Activated CD4-positive, alpha-beta T cell treated with anti-CD3 and anti-CD28 coated beads for 4 hours (primary cell): ENCODE data around the gene C1orf35.

Experiments
- DNase-seq, 2 donors: peaks; one replicate each; pipeline ENCODE4 v3.0.0-alpha.2; 2020

C1orf35 gene

DNA sequence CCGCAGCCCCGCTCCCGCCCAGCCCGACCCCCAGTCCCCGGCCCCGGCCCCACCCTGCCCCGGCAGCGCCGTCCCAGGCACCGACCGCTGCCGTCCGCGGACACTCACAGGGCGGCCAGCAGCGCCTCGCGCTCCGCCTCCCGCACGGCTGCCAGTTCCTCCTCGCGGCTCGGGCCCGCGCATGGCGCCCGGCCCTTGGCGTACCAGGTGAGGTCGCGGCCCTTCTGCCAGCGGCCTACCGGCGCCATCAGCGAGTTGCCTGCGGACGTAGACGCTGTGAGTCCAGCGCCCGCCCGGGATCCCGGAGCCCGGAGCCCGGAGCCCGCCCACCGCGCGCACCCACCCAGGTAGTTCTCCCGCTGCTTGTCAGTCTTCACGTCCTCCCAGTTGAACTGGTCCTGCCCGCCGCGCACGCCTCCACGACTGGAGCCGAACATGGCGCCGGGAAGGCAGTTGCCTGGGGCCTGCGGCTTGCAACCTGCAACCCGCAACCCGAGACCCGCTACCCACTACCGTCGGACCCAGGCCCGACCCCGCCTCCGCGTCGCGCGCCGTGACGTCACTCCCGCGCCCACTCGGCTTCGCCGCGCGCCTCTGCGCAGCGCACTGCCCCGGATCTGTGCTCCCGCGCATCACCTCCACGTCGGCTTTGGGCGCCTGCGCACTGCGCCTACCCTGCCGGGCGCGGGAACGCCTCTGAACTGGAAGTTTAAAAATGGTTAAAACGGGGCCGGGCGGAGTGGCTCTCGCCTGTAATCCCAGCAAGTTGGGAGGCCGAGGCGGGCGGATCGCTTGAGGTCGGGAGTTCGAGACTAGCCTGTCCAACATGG lies at the start of gene C1orf35:
Gene C1orf35, minus strand, starts transcription at position 535 of the 830 bp plus-strand sequence. Its CDS starts 98 bp downstream, at position 437.
- peak; percentile 91 to 92 for DNase-seq

DNA sequence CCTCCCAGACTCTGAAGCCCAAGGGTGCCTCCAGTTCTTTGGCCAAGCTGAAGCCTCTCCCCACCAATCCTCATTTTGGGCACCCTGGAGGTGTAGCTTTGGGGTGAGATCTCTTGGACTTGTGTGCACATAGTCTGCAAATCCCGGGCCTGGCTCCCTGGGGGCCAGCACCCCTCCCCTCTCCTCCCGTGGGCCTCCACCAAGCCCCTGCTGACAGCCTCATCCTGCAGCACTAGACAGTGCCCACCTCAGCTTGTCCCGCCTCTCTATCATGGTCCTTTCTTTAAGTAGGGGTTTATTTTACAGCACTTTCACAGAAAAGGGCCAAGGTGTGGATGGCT lies 49.8 kb upstream of the C1orf35 start:
- DNase-seq = no peak

DNA sequence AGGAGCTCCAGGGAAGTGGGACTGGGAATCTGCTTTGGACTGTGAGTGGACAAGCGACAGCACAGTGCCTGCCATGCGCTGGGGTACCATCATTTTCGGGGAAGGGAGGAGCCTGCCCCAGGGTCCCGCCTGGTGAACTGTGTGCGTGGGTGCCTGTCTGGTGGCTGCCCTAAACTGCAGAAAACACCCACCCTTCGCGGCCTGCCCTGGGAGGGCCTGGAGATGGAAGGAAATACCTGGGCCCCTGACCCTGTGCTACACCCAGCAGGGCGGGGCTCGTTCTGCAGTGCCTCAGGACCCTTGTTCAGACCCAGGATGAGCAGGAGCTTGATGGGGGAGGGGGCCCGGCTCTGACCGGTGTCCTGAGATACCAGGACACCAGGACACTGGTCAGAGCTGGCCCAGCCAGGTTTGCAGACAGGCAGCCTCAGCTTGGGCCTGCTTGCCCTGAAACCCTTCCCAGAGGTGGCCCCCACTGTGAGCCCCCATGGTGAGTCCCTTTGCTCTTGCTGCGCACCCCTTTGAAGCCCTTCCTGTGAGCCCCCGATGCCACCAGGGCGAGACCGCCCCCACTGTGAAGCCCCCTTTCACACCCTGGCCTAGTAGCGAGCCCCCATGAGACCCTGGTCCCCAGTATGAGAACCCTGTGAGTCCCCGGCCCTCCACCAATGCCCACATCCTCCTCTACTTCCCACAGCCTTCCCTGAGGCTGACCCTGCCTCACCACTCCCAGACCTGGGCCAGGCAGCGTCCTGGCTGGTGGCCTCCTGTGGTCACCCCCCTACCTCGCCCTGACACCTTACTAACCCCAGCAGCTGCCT lies 49.2 kb upstream of the C1orf35 start:
- no peak for DNase-seq

DNA sequence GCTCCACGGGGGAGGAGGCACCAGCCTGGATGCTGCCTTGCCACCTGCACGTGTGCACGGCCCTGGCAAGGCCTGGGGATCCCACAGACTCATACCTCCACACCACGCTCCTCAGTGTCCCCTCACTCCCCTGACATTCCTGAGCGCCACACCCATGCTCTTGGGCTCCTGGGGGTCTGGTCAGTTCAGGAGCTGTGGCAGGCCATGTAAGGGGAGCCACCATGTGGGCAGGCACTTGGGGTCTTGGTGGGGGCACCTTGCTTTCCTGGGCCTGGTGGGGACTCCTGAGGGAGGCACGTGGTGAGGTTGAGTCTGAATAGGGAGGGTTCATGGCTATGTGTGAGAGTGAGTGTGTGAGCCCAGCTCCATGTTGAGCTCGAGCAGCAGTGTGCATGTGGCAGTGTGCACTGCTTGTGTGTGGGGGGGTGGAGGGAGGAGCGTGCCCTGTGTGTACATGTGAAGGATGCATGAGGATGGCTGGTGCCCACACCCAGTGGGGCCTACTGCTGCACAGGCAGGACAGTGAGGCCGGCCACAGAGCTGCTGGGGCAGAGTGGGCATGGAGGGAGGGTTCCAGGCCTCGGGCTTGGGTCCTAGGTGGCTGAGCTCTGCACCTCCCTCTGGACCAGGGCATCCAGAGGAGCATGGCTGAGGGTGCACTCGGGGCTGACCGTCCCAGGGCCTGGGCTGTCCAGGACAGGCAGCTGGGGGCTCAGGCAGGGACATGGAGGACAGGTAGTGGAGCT lies 48.2 kb upstream of the C1orf35 start:
- no peak for DNase-seq

DNA sequence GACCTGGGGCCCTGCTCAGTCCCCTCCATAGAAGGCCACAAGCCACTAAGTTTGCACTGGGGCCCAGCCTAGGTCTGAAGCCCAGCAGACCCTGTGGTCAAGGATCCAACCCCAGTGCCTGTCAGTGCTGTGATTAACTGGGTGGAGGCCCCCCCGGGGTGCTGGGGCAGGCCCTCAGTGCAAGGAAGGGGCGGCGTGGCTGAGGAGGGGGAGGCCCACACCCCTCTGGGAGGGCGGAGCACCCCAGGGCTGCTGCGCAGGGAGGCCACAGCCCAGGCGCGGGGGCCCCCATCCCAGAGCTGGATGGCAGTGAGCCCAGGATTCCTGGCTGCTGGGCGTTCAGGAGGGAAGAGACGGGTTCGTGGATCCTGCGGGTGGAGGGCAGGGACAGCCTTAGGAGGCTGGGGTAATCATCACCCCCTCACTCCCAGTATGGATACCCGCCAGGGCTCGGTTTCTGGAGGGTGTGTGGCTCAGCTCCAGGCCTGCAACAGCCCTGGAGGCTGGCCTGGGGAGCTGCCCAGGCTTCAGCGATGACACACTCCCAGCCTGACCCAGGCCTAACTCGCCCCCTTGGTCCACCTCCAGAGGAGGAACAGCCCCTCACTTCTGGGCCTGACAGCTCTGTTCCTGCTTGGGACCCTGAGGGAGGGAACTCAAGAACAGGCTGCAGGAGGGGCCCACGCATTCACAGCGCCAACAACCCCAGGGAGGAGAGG lies 47.5 kb upstream of the C1orf35 start:
- DNase-seq = no peak

DNA sequence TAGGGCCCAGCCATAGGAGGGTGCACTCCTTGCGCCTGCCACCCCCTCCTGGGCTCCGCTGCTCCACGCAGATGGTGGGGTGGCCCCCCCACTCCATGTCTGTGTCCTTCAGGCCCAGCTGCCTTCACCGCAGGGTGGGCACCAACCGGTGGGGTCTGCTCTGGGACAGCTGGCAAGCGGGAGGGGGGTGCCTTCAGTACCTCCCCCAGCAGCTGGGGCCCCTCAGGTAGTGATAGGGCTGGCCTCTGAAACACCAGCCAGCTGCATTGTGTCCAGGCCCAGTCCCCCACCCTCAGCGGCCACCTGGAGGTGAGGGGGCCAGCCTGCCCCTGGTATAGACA lies 47.0 kb upstream of the C1orf35 start:
- no peak for DNase-seq

DNA sequence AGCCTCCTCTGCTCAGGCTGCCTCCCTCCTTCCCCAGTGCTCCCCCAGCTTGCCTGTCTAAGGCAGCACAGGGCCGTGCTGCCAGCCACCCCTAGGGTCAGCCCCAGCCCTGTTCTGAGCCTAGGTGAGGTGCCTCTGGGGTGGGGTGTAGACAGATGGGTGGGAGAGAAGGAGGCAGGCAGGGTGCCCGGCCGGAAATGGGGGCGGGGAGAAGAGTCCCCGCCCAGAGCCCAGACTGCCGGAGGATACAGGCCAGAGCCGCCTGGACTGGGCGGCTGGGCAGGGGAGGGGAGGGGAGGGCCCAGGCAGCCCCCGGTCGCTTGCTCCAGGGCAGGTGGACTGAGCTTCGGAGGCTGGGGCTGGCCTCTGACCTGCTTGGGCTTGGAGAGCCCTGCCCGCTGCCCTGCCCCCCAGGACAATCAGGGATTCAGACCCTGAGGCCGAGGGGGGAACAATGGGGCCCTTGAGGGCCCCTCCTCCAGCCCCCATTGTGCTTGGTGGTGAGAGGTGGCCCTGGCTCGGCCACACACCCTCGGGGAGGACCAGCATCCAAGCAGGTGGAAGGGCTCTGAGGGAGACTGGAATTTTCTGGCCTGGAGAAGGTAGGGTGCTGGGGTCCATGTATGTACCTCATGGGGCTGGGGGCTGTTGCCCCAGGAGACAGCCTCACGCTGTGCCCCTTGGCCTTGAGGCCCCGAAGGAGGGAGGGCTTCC lies 46.4 kb upstream of the C1orf35 start, which contains the start of gene GJC2:
Gene GJC2, plus strand, starts transcription at position 525 of the 714 bp plus-strand sequence. CDS start 7,829 bp downstream, outside the sequence.
- DNase-seq = no peak

DNA sequence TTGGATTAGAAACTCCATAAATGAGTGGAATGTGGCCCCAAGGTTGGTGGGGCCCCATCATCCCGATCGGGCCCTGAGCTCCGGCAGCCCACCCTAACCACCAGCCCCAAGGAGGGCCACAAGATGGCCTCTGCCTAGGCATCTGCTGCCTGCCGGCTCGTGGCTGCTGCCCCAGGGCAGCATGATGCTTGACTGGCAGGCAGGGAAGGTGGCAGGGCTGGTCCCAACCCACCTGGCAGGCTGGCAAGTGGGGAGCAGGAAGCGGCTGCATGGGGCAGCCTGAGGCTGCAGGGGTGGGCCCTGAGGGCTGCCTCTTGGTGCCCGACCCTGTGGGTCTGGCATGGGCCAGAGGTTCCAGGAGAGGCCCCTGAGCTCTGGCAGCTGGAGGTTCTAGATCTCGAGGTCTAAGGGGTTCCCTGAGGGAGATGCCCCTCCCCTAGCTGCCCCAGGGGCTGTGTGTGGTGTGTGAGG lies 45.8 kb upstream of the C1orf35 start:
- DNase-seq = no peak

DNA sequence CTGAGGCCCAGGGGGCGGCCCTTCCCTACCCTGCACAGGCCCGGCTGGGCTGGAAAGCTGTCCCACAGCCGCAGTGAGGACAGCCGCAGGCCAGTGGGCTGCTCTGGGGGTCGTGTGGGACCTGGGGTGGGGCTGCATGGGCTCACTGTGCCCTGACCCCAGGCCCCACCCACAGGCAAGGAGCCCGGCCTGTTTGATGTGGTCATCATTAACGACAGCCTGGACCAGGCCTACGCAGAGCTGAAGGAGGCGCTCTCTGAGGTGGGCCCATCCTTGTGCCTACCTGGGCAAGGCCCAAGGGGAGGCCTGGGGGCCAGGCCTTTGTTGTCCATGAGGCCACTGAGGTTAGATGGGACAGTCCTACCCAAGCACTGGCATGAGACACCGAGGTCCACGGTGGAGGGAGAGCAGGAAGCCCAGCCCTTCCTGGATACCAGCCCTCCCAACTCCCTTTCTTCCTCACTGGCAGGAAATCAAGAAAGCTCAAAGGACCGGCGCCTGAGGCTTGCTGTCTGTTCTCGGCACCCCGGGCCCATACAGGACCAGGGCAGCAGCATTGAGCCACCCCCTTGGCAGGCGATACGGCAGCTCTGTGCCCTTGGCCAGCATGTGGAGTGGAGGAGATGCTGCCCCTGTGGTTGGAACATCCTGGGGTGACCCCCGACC lies 45.2 kb upstream of the C1orf35 start:
- no peak for DNase-seq

DNA sequence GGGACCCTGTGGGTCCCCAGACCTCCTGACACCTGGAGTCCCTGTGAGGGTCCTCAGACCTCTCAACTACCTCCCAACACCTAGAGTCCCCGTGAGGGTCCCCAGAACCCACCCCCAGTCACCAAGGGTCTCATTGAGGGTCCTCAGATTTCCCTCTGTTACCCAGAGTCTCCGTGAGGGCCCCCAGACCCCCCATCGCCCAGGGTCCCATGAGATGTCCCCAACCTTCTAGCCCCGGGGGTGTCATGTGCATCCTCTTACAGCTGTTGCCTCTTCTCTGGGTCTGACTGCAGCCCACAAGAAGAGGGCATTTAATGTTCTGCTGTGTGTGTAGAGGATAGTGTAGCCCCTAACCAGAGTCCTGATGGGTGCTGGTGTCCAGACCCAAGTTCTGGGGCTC lies 44.6 kb upstream of the C1orf35 start:
- DNase-seq = no peak

DNA sequence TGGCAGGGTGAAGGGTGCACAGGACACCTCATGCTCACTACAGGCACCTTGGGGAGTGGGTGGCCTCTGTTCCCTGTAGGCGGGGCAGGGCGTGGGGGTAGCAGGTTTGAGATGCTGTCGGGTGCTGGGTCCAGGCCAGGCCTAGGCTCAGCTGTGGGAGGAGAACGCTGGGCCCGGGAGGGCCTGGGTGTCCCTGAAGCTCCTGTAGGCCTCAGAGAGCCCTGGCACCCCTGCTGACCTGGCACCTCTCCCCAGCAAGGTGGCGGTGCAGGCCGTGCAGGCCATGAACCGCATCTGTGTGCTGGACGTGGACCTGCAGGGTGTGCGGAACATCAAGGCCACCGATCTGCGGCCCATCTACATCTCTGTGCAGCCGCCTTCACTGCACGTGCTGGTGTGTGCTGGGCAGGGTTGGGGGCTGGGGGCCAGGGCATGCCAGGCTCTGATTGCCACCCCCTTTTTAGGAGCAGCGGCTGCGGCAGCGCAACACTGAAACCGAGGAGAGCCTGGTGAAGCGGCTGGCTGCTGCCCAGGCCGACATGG lies 44.1 kb upstream of the C1orf35 start:
- no peak for DNase-seq

DNA sequence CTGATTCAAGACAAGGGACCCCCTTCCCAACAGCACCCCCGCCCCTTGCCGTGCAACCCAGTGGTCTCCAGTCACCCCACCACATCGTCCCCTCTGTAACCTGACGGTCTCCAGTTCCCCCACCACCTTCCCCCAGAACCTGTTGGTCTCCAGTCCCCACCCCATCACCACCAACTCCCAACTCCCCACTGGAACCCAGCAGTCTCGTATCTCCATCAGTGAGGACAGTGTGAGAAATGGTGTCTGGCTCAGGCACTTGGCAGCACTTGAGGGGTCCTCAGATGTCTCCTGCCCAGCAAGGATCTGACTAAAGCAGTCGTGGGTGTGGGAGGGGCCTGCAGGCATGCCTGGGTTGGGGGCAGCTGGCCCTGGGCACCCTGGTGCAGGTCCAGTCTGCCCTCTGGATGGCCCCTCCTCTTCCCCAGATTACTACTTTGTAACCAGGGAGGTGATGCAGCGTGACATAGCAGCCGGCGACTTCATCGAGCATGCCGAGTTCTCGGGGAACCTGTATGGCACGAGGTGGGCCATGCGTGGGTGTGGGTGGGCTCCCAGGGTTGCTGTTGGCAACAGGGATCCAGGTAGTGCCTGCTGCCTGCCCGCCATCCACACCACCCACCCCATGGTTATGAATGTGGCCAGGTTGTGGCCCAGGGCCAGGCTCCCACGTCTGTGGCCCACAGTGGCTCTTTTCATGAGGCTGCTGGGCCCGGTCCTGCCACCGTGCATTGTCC lies 43.5 kb upstream of the C1orf35 start:
- no peak for DNase-seq

DNA sequence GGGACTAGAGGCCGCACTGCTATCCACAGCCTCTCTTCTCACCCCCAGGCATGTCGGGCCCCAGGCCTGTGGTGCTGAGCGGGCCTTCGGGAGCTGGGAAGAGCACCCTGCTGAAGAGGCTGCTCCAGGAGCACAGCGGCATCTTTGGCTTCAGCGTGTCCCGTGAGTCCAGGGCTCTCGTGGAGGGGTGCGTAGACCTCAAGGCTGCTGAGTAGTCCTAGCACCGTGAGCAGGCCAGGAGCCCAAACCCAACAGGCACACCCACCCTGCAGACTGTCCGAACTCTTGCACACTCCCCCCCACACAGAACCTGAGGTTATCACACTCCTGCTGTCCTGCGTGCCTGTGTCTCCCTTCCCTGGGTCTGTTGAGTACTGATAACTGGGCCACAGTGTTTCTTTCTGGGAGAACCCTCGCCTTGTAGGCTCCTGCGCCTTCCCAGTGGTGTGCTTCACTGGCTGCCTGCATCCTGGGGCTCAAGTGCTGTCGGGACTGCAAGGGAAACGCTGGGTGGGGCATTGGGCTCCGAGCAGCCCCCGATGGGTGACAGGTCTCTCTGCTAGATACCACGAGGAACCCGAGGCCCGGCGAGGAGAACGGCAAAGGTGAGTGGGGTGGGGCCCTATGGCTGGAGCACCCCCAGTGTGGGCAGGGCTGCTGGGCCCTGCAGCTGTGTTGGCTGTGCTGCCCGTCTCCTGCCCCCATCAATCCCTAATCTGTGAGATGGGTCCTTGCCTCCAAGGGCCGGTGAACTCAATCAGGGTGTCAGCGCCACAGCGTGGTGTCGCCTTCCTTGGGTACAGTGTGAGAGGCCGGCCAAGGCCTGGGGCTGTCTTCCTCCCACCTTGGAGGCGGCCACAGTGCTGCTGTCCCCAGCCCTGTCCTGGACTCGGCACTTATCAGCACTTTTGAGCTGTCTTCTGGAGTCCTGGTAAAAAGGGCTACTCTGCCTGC lies 42.6 kb upstream of the C1orf35 start:
- no peak for DNase-seq

DNA sequence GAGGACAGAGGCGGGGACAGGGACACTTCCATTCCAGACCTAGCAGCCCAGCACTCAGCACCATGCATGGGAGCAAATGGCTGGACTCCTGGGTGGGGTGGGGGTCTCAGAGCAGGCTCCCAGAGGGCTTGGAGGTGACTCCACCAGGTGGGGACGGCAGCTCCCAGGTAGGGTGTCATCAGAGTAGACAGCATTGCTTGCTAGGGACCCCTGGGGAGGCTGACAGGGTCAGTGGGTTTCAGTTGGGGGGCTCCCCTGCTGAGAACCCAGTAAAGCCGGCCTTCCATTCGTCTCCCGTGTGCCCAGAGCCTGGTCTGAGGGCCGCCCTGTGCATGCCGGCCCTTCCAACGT lies 41.8 kb upstream of the C1orf35 start:
- no peak for DNase-seq

DNA sequence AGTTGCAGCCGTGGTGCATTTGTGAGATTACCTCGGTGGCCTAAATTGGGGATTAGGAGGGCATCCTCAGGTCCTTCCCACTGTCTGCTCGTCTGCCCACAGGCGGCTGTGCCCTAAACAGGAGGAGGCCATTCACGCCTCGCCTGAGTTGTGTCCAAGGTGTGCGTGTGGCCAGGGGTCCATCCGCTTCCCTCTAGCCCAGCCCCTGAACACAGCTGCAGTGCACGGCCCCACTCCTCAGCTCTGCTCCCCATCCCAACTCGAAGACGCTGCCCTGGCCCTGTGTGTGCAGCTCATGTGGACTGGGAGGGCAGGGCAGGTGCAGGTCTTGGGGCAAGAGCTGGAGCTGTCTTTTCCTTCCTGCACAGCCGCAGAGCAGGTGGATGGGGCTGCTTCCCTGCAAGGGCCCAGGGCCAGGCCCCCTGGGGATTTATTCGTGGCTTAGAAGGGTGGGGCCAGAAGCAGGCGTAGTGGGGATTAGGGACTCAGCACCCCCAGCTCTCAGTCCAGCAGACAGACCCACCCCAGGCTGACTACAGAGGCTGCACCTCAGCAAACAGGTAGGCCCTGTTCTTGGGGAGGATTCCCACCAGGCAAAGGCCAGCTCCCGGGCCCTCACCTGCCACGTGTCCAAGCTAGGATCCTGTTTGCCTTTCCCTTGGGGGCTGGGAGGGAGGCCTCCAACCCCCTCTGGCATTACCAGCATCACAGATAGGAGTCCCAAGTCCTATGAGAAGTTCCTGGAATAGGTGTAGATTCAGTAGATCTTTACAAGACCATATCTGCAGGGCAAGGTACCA lies 41.3 kb upstream of the C1orf35 start:
- no peak for DNase-seq

DNA sequence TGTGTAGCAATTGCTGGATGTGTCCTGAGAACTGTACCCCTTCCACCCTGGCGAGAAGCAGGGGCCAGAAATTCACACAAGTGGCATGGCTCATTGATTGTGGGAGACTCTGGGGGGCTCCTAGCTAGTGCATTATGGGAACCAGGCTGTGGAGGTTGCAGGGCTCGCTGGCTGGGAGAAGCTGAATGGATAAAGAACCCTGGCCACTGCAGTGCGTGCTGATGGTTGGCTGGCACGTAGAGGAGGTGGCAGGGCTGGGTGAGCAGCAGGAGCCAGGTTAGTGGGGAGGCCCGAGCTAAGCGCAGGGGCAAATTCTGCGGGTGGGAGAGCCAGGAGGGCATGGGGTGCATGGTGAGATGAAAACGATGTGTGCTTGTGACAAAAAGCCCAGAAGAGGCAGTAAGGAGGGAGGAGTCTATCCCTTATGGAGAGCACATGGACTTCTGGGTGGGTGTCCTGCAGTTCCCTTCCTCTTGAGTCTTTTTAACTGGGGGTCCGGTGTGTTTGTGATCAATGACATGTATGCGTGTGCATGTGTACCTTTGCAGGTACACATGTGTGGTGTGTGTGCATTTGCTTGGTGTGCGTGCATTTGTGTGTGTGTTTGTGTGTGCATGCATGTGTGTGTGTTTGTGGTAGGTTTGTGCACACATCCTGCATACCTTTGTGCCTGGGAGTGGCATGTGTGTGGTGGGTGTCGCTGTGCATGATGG lies 40.5 kb upstream of the C1orf35 start:
- no peak for DNase-seq

DNA sequence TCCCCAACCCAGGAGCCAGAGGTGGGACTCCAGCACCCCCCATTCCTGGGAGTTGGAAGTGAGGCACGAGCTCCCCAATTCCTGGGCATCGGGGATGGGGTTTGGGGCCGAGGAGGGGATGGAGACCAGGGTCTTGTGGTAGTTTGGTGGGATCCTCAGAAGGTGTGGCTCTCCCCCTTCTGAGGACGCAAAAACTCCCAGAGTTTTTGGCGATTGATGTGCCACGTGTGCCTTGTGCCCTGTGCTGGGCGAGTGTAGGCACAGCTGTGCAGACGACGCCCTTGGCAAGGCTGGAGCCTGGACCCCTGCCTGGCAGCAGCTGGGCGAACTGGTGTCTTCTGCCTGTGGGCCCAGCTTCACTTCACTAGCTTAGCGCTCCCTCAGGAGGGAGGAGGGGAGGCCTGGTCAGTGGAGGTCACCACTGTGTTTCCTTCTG lies 39.6 kb upstream of the C1orf35 start:
- DNase-seq = no peak
